ENCODE results near the gene NDC1.

DNA sequence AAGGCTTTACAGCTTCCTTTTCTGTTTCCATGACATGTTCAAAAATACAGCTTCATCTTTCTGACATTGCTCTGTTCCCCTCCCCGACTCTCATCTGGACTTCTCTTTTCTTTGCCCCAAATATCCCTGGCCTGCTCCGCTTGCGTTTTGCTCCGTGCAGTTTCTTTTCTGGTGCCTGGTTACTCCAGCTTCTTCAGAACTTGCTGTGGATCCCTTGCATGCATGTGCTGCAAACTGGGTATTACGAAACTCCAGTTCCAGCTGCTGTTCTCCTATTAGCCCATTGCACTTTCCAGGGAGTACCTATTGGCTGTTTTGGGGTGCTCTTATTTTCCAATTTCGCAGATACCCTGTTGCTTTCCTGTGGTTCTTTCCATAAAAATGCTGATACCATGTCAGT, 9.9 kb upstream of the NDC1 start:
- TF ChIP-seq, protein P1, sequence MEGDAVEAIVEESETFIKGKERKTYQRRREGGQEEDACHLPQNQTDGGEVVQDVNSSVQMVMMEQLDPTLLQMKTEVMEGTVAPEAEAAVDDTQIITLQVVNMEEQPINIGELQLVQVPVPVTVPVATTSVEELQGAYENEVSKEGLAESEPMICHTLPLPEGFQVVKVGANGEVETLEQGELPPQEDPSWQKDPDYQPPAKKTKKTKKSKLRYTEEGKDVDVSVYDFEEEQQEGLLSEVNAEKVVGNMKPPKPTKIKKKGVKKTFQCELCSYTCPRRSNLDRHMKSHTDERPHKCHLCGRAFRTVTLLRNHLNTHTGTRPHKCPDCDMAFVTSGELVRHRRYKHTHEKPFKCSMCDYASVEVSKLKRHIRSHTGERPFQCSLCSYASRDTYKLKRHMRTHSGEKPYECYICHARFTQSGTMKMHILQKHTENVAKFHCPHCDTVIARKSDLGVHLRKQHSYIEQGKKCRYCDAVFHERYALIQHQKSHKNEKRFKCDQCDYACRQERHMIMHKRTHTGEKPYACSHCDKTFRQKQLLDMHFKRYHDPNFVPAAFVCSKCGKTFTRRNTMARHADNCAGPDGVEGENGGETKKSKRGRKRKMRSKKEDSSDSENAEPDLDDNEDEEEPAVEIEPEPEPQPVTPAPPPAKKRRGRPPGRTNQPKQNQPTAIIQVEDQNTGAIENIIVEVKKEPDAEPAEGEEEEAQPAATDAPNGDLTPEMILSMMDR (optimal IDR thresholded peaks at IDR 0.05 in 1 of 3, IDR thresholded peaks at IDR 0.05 in 1 of 3, conservative IDR thresholded peaks at IDR 0.05 in 1 of 3; ENCODE audit: extremely low read depth in 1 of 3, insufficient read depth in 2 of 3, low read length in 3 of 3): no peak
- TF ChIP-seq EZH2 (IDR thresholded peaks at IDR 0.05; ENCODE audit: low read length): no peak
